GM19238 (cell line): Measurements from ENCODE around the gene ZNF282.
"Not testable (repeated sequence)": the region's sequence is repeated elsewhere in the genome, so short reads cannot be mapped to it uniquely, and the experiment has no call there.

Experiments used
- DNase-seq: peaks from one replicate; pipeline ENCODE4 v3.0.0; 2011; ENCODE audit warnings: low spot score; ENCODE audit not compliant: insufficient read length

ZNF282 gene

GRCh38 chr7:149254181-149254858, 59.0 kb downstream of the ZNF282 start:
- no peak for DNase-seq

- no peak for DNase-seq
Measured at GRCh38 chr7:149255174-149255573, 59.8 kb downstream of the ZNF282 start.

GRCh38 chr7:149256568-149256967, 61.2 kb downstream of the ZNF282 start:
- no peak for DNase-seq

GRCh38 chr7:149257146-149257545, 61.8 kb downstream of the ZNF282 start:
- DNase-seq, result no peak

- no peak for DNase-seq
Measured at GRCh38 chr7:149261316-149261828, 66.0 kb downstream of the ZNF282 start.

GRCh38 chr7:149261829-149262617, 66.7 kb downstream of the ZNF282 start, which contains the start of gene ZNF783:
Gene ZNF783, plus strand, starts transcription at chr7:149262196. Its CDS starts 138 bp downstream, at chr7:149262334.
- peak; percentile 89 for DNase-seq

GRCh38 chr7:149266451-149266850, 71.1 kb downstream of the ZNF282 start:
- DNase-seq, result no peak

GRCh38 chr7:149267733-149268132, 72.4 kb downstream of the ZNF282 start:
- DNase-seq, result no peak

GRCh38 chr7:149274424-149274823, 79.1 kb downstream of the ZNF282 start:
- DNase-seq, result not testable (repeated sequence)
